HG02970 (cell line): Measurements from ENCODE around the gene TRIO.
"Not testable (repeated sequence)": the region's sequence is repeated elsewhere in the genome, so short reads cannot be mapped to it uniquely, and the experiment has no call there.

Experiments
- ATAC-seq: cut with Tn5 transposase; IDR thresholded peaks from one replicate; pipeline ENCODE4 v1.9.1; 2021; ENCODE audit warnings: mild to moderate bottlenecking, moderate library complexity, moderate number of reproducible peaks; ENCODE audit not compliant: unreplicated experiment, low FRiP score

The TRIO gene

GRCh38 chr5:14142827-14143545 lies at the start of gene TRIO:
Gene TRIO, plus strand, starts transcription at chr5:14143342. Its CDS starts 384 bp downstream, at chr5:14143726.
- ATAC-seq = peak; percentile 46

GRCh38 chr5:14097380-14097779 lies 45.8 kb upstream of the TRIO start:
- ATAC-seq = not testable (repeated sequence)

GRCh38 chr5:14097998-14098471 lies 45.1 kb upstream of the TRIO start:
- no peak for ATAC-seq

GRCh38 chr5:14100281-14100680 lies 42.9 kb upstream of the TRIO start:
- no peak for ATAC-seq

GRCh38 chr5:14101922-14102321 lies 41.2 kb upstream of the TRIO start:
- ATAC-seq = no peak

- ATAC-seq = no peak
Measured at GRCh38 chr5:14102666-14103065, 40.5 kb upstream of the TRIO start.

GRCh38 chr5:14105718-14106410 lies 37.3 kb upstream of the TRIO start:
- ATAC-seq = no peak

GRCh38 chr5:14107536-14107935 lies 35.6 kb upstream of the TRIO start:
- ATAC-seq = no peak

- ATAC-seq = peak; percentile 64
Measured at GRCh38 chr5:14108170-14108996, 34.8 kb upstream of the TRIO start.

GRCh38 chr5:14109041-14109747 lies 33.9 kb upstream of the TRIO start:
- peak; percentile 78 for ATAC-seq

GRCh38 chr5:14109771-14110170 lies 33.4 kb upstream of the TRIO start:
- no peak for ATAC-seq

GRCh38 chr5:14110196-14110595 lies 32.9 kb upstream of the TRIO start:
- ATAC-seq = no peak

GRCh38 chr5:14110680-14111079 lies 32.5 kb upstream of the TRIO start:
- ATAC-seq = no peak

- no peak for ATAC-seq
Measured at GRCh38 chr5:14112998-14113652, 30.0 kb upstream of the TRIO start.

GRCh38 chr5:14114615-14115251 lies 28.4 kb upstream of the TRIO start:
- no peak for ATAC-seq

- no peak for ATAC-seq
Measured at GRCh38 chr5:14115323-14115895, 27.7 kb upstream of the TRIO start.

GRCh38 chr5:14118551-14119320 lies 24.4 kb upstream of the TRIO start:
- no peak for ATAC-seq

GRCh38 chr5:14120176-14120575 lies 23.0 kb upstream of the TRIO start:
- no peak for ATAC-seq
